Gastroesophageal sphincter (tissue), 3 donors: ENCODE results near the gene KLHL18.

Source experiments
- EP300 ChIP-seq: sonication (generic); formaldehyde crosslinking; IDR thresholded peaks from one replicate; pipeline ENCODE4 v1.6.1; 2017; ENCODE audit warnings: antibody characterized with exemption, mild to moderate bottlenecking
- POLR2A ChIP-seq, 2 donors: fragments of 450-650 bp; IDR thresholded peaks; one replicate each; pipeline ENCODE4 v1.6.1; 2017; ENCODE audit warnings: antibody characterized with exemption in 2 of 2, mild to moderate bottlenecking in 2 of 2, moderate library complexity in 1 of 2
- POLR2AphosphoS5 ChIP-seq: sonication (generic); formaldehyde crosslinking; IDR thresholded peaks from one replicate; pipeline ENCODE4 v1.6.1; 2017; ENCODE audit warnings: antibody characterized with exemption
- TF ChIP-seq, protein P1 (sequence below), 4 experiments: fragments of 200-600 bp in 2 of 4; fragments of 450-650 bp in 2 of 4; sonication (generic) in 1 of 4; IDR thresholded peaks; one replicate each; pipeline ENCODE4 v1.5.1; 2017 to 2019; ENCODE audit warnings: antibody characterized with exemption in 4 of 4, mild to moderate bottlenecking in 2 of 4, moderate library complexity in 2 of 4

DNA sequence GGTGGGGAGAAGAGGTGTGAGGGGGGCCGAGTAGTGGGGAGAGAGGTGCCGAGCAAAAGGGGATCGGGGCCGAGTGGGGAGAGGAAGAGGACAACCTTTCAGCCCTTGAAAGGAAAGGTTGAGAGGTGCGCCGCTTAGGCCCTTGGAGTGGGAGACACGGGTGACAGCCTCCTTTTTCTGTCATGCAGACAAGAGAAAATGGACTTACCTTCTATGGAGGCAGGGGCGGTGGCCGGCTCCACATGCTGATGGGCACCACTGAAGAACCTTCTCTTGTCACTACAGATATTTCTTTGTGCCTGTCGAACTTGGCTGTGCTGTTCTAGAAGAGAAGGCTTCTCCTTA is 421 bp downstream of the KLHL18 start:
- no peak for TF ChIP-seq POLR2AphosphoS5
- TF ChIP-seq, protein P1, sequence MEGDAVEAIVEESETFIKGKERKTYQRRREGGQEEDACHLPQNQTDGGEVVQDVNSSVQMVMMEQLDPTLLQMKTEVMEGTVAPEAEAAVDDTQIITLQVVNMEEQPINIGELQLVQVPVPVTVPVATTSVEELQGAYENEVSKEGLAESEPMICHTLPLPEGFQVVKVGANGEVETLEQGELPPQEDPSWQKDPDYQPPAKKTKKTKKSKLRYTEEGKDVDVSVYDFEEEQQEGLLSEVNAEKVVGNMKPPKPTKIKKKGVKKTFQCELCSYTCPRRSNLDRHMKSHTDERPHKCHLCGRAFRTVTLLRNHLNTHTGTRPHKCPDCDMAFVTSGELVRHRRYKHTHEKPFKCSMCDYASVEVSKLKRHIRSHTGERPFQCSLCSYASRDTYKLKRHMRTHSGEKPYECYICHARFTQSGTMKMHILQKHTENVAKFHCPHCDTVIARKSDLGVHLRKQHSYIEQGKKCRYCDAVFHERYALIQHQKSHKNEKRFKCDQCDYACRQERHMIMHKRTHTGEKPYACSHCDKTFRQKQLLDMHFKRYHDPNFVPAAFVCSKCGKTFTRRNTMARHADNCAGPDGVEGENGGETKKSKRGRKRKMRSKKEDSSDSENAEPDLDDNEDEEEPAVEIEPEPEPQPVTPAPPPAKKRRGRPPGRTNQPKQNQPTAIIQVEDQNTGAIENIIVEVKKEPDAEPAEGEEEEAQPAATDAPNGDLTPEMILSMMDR (IDR thresholded peaks at IDR 0.05) = no peak
- TF ChIP-seq POLR2A (IDR thresholded peaks at IDR 0.05) = no peak
- TF ChIP-seq EP300 = no peak
